HG02840 (cell line): ENCODE measurements around the gene PDC.
"Not testable (repeated sequence)": the region's sequence is repeated elsewhere in the genome, so short reads cannot be mapped to it uniquely, and the experiment has no call there.

Experiments
- ATAC-seq: cut with Tn5 transposase; IDR thresholded peaks from one replicate; pipeline ENCODE4 v1.9.1; 2021; ENCODE audit warnings: mild to moderate bottlenecking, moderate library complexity, moderate number of reproducible peaks; ENCODE audit not compliant: unreplicated experiment, low FRiP score

Gene PDC

DNA sequence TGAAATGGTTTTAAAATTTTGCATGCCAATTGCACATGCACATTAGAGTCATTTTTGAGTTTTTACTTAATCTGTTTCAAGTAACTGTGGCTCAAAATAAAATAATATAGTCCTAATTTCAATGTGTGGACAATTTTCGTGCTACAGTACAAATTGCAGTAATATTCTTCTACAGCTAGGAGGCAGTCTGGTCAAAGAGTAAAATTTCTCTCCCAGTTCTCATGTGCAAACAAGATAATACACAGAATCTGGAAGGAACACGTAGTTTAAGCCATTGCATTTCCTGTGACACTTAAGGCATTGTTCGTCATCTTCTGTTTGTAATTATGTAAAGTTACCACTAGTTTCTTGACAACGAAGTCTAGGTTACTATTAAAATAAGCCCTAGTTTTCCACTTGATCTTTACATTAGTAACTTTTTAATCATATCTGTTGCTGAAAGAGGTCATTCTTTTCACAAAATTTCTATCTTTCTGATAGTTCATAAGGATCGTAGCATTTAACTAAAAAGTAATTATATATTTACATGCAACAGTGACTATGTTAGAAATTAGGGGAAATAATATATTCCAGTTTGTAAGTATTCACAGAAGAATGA is 56.4 kb downstream of the PDC start:
- no peak for ATAC-seq

DNA sequence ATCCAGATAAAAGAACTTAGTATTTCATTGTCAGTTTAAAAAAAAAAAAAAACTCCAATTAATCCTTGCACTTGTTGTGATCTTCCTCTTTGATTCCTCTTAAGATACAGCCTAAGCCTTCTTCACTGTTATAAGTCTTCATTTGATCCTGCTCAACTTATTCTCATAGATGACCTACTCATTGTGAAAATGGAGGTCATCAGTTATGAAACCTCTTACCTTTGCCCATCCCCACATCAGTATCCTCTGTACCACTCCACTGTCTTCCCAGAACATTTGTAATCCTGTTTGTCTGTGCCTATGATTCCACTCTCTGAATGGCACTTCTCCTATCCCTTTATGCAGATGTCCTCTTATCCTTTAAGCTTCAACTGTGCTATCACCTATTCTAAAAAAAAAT is 57.3 kb downstream of the PDC start:
- no peak for ATAC-seq

DNA sequence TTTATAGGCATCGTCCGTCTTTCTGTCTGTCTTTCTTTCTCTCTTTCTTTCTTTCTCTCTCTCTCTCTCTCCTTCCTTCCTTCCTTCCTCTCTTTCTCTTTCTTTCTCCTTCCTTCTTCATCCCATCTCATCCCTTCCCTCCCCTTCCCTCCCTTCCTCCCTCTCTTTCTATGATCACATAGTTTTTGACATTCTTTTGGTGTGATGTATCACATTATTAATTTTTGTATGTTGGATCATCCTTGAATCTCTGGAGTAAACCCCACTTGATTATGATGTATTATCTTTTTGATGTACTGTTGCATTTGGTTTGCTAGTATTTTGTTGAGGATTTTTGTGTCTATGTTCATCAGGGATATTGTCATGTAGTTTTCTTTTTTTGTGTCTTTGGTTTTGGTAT is 59.5 kb downstream of the PDC start:
- ATAC-seq: not testable (repeated sequence)
